A549 (cell line): ENCODE results near the gene CFAP410. TPM values are rescaled to one million over a fixed set of nuclear protein-coding genes. Genes with fewer than 3 reads are reported as not detected.

Experiments
- ATAC-seq, 2 experiments: fragments of 200-7000 bp in 1 of 2; fragments of >200 bp in 1 of 2; cut with Nextera tagmentation in 1 of 2; cut with Tn5 transposase in 1 of 2; 3 replicates each; pipeline versions ENCODE4 v1.8.0 to v1.9.1; 2018 to 2020; ENCODE audit warnings: mild to moderate bottlenecking in 1 of 2, moderate library complexity in 1 of 2
- CTCF ChIA-PET: fragments of 300-600 bp; sonication (Branson Sonifier 250); formaldehyde crosslinking; extraction: SDS; loops from one replicate; lab custom pipeline; 2021; ENCODE audit warnings: antibody characterized with exemption, inconsistent platforms; lab: Yijun Ruan, JAX
- POLR2A ChIA-PET: fragments of 350-600 bp; formaldehyde crosslinking; extraction: SDS; loops from one replicate; lab custom pipeline; 2021; ENCODE audit warnings: antibody characterized with exemption, inconsistent platforms; lab: Yijun Ruan, JAX
- DNase-seq, 2 experiments: peaks; one replicate each; pipeline versions ENCODE4 v3.0.0 to v3.0.0-alpha.2; 2011 to 2016; ENCODE audit warnings: low read depth in 1 of 2, low spot score in 1 of 2
- FAIRE-seq: peaks from 2 replicates; lab custom pipeline; 2011; peaks lifted over from hg19 to GRCh38; lab: Jason Lieb, UNC
- H3K27ac ChIP-seq, 2 experiments: fragments of >200 bp; sonication (Bioruptor Twin); formaldehyde crosslinking; 3 replicates each; pipeline ENCODE4 v1.5.1; 2016 to 2017
- H3K4me1 ChIP-seq: fragments of >200 bp; sonication (Bioruptor Twin); formaldehyde crosslinking; 3 replicates; pipeline ENCODE4 v1.6.1; 2016
- H3K4me2 ChIP-seq: fragments of >200 bp; sonication (Bioruptor Twin); formaldehyde crosslinking; 3 replicates; pipeline ENCODE4 v1.6.1; 2016
- H3K4me3 ChIP-seq: fragments of >200 bp; sonication (Bioruptor Twin); formaldehyde crosslinking; 3 replicates; pipeline ENCODE4 v1.5.1; 2016
- H3K9me3 ChIP-seq: fragments of >200 bp; sonication (Bioruptor Twin); formaldehyde crosslinking; 3 replicates; pipeline ENCODE4 v1.6.1; 2016
- BHLHE40 ChIP-seq: IDR thresholded peaks from 2 replicates; pipeline ENCODE4 v1.6.1; 2012; ENCODE audit warnings: low read depth, low read length, inconsistent platforms
- CBX2 ChIP-seq: fragments of 200-600 bp; sonication (generic); IDR thresholded peaks from 2 replicates; pipeline ENCODE4 v1.6.1; 2016; ENCODE audit warnings: low read depth, mild to moderate bottlenecking, borderline replicate concordance
- CBX8 ChIP-seq: fragments of 200-600 bp; sonication (generic); IDR thresholded peaks from 2 replicates; pipeline ENCODE4 v1.6.1; 2016
- CEBPB ChIP-seq, 2 experiments: fragments of >200 bp in 1 of 2; sonication (Bioruptor Twin) in 1 of 2; formaldehyde crosslinking in 1 of 2; IDR thresholded peaks; 2 replicates each; pipeline ENCODE4 v1.6.1; 2012 to 2016
- CHD4 ChIP-seq: fragments of 200-600 bp; sonication (generic); IDR thresholded peaks from 2 replicates; pipeline ENCODE4 v1.6.1; 2016; ENCODE audit warnings: antibody characterized with exemption, mild to moderate bottlenecking, borderline replicate concordance
- EHF ChIP-seq: fragments of 250-450 bp; sonication (Bioruptor Pico); IDR thresholded peaks from 2 replicates; pipeline ENCODE4 v1.5.0; 2020; ENCODE audit warnings: mild to moderate bottlenecking
- EP300 ChIP-seq, 2 experiments: fragments of >200 bp; sonication (Bioruptor Twin); formaldehyde crosslinking; IDR thresholded peaks; 2 replicates in 1 of 2; 3 replicates in 1 of 2; pipeline ENCODE4 v1.6.1; 2016 to 2017
- ESRRA ChIP-seq: fragments of 150-350 bp; IDR thresholded peaks from 2 replicates; pipeline ENCODE4 v1.6.1; 2014; ENCODE audit warnings: mild to moderate bottlenecking, low read length, borderline replicate concordance
- FOSB ChIP-seq: fragments of 250-450 bp; sonication (Bioruptor Pico); IDR thresholded peaks from 2 replicates; pipeline ENCODE4 v1.5.0; 2020; ENCODE audit warnings: mild to moderate bottlenecking, moderate library complexity
- FOSL2 ChIP-seq, 2 experiments: fragments of 450-650 bp in 1 of 2; fragments of >200 bp in 1 of 2; sonication (Bioruptor Twin) in 1 of 2; formaldehyde crosslinking; IDR thresholded peaks; 2 replicates each; pipeline versions ENCODE4 v1.5.0 to v1.6.1; 2016 to 2020; ENCODE audit warnings: mild to moderate bottlenecking in 1 of 2, moderate library complexity in 1 of 2
- GATA3 ChIP-seq: IDR thresholded peaks from 2 replicates; pipeline ENCODE4 v1.6.1; 2012; ENCODE audit warnings: borderline replicate concordance
- HES2 ChIP-seq: fragments of >200 bp; sonication (Bioruptor Twin); formaldehyde crosslinking; IDR thresholded peaks from 2 replicates; pipeline ENCODE4 v1.6.1; 2016
- HMGXB4 ChIP-seq: fragments of 250-450 bp; sonication (Bioruptor Pico); IDR thresholded peaks from 2 replicates; pipeline ENCODE4 v1.5.0; 2021; ENCODE audit warnings: mild to moderate bottlenecking, moderate library complexity, borderline replicate concordance
- HOXB13 ChIP-seq: fragments of 250-450 bp; sonication (Bioruptor Pico); IDR thresholded peaks from 2 replicates; pipeline ENCODE4 v1.5.0; 2020; ENCODE audit warnings: low read depth, mild to moderate bottlenecking, moderate library complexity
- HOXB5 ChIP-seq: fragments of 250-450 bp; sonication (Bioruptor Pico); IDR thresholded peaks from 2 replicates; pipeline ENCODE4 v1.5.0; 2020; ENCODE audit warnings: mild to moderate bottlenecking, moderate library complexity
- MAFK ChIP-seq: fragments of 450-650 bp; IDR thresholded peaks from 2 replicates; pipeline ENCODE4 v1.6.1; 2014; ENCODE audit not compliant: partially characterized antibody
- MAZ ChIP-seq: fragments of 150-350 bp; IDR thresholded peaks from 2 replicates; pipeline ENCODE4 v1.6.1; 2014; ENCODE audit warnings: antibody characterized with exemption, low read depth, low read length, borderline replicate concordance
- NFE2L2 ChIP-seq: fragments of 150-350 bp; conservative IDR thresholded peaks from 2 replicates; pipeline ENCODE4 v1.6.1; 2014; ENCODE audit warnings: low read length
- NR3C1 ChIP-seq: fragments of >200 bp; sonication (Bioruptor Twin); formaldehyde crosslinking; IDR thresholded peaks from 3 replicates; pipeline ENCODE4 v1.6.1; 2017
- PBX3 ChIP-seq: IDR thresholded peaks from 2 replicates; pipeline ENCODE4 v1.6.1; 2012
- PHF8 ChIP-seq: fragments of 200-600 bp; sonication (generic); IDR thresholded peaks from 2 replicates; pipeline ENCODE4 v1.6.1; 2016; ENCODE audit warnings: low read depth, mild to moderate bottlenecking, antibody characterized with exemption, moderate library complexity, borderline replicate concordance
- POLR2A ChIP-seq: IDR thresholded peaks from 2 replicates; pipeline ENCODE4 v1.6.1; 2012; ENCODE audit warnings: mild to moderate bottlenecking, low read length
- POLR2AphosphoS2 ChIP-seq: conservative IDR thresholded peaks from 2 replicates; pipeline ENCODE4 v1.6.1; 2012; ENCODE audit warnings: low read length, improper control_type of control experiment, inconsistent platforms
- RCOR1 ChIP-seq: fragments of 150-350 bp; IDR thresholded peaks from 2 replicates; pipeline ENCODE4 v1.6.1; 2014; ENCODE audit warnings: antibody characterized with exemption, low read length, low read depth
- TP53 ChIP-seq: fragments of 250-450 bp; sonication (Bioruptor Pico); IDR thresholded peaks from 2 replicates; pipeline ENCODE4 v1.5.0; 2021; ENCODE audit warnings: mild to moderate bottlenecking, moderate library complexity
- ZC3H11A ChIP-seq: fragments of 450-650 bp; IDR thresholded peaks from 2 replicates; pipeline ENCODE4 v1.6.1; 2014; ENCODE audit warnings: antibody characterized with exemption, mild to moderate bottlenecking
- ZFP36 ChIP-seq: fragments of 450-650 bp; IDR thresholded peaks from 2 replicates; pipeline ENCODE4 v1.6.1; 2014; ENCODE audit warnings: borderline replicate concordance; ENCODE audit not compliant: partially characterized antibody
- ZNF302 ChIP-seq: fragments of 250-450 bp; sonication (Bioruptor Pico); IDR thresholded peaks from 2 replicates; pipeline ENCODE4 v1.9.0; 2021; ENCODE audit warnings: inconsistent platforms, mild to moderate bottlenecking, moderate library complexity
- ZSCAN20 ChIP-seq: fragments of 250-450 bp; sonication (Bioruptor Pico); IDR thresholded peaks from 2 replicates; pipeline ENCODE4 v1.8.0; 2022; ENCODE audit warnings: mild to moderate bottlenecking, moderate library complexity
- WGBS: methylation state at CpG from one replicate; pipeline ENCODE4 v1.1.6; 2017; ENCODE audit errors: missing lambda C conversion rate; 5-methylcytosine and 5-hydroxymethylcytosine counted together
- polyA plus RNA-seq, 4 experiments: library from polyadenylated mRNA; depleted of rRNA in 3 of 4; stranded (reverse); fragments of >200 nt; fragmentation: RNase III in 1 of 4; extraction: RNeasy Plus Mini Kit Qiagen cat#74134 plus additional on column Dnase treatment in 1 of 4; gene quantifications; 2 replicates in 3 of 4; 3 replicates in 1 of 4; pipeline ENCODE4 v1.2.3, GENCODE V29; 2011 to 2017

CFAP410 gene
- polyA plus RNA-seq, 2 of the 4 experiments (the other 2 are of a cell fraction), result 3.2 to 7.1 TPM

- CTCF ChIA-PET, result interaction anchor here (0.6 to 1.2 kb wide), 3 partner anchors 8 to 167 kb away, joined by 3 to 4 read pairs (median 3); no protein-coding TSS in a partner anchor
- ATAC-seq (no peak), DNase-seq (no peak), FAIRE-seq (no peak)
- Histone ChIP-seq H3K4me3 (no peak overlapping the region), H3K4me2 (no peak overlapping the region), H3K4me1 (no peaks in the 10 kb centered on the region), H3K27ac (no peak overlapping the region), H3K9me3 (no peaks in the 10 kb centered on the region)
- POLR2A ChIA-PET, result no interaction called here
- TF ChIP-seq ZFP36 (no peak), ZNF302 (CRISPR knock-in tag) (no peak), FOSB (CRISPR knock-in tag) (no peak), ZSCAN20 (CRISPR knock-in tag) (no peak), FOSL2 (IDR thresholded peaks at IDR 0.05) (no peak), FOSL2 (CRISPR knock-in tag; IDR thresholded peaks at IDR 0.05) (no peak), BHLHE40 (no peak), CBX2 (no peak), HMGXB4 (CRISPR knock-in tag) (no peak), MAZ (no peak), PHF8 (no peak), CBX8 (no peak), POLR2A (no peak), RCOR1 (no peak), HES2 (no peak), EHF (CRISPR knock-in tag) (no peak), NR3C1 (no peak), ESRRA (no peak), GATA3 (no peak), ZC3H11A (no peak)
- 87% methylated on average over 6 of the region's 26 CpGs for WGBS
These were observed 4.7 kb downstream of the CFAP410 start for GRCh38 chr21:44334329-44335030.

- Histone ChIP-seq H3K4me3 (no peak overlapping the region), H3K4me2 (no peak overlapping the region), H3K27ac (no peak overlapping the region), H3K9me3 (no peaks in the 10 kb centered on the region)
- CTCF ChIA-PET, result interaction anchor here (0.6 to 1.2 kb wide), 2 partner anchors 38 to 39 kb away, joined by 3 read pairs; no protein-coding TSS in a partner anchor
- POLR2A ChIA-PET, result no interaction called here
- TF ChIP-seq NFE2L2, result no peak
- no peak for TF ChIP-seq HOXB13 (CRISPR knock-in tag)
- TF ChIP-seq PHF8, result no peak
- TF ChIP-seq CEBPB (IDR thresholded peaks at IDR 0.05), result no peak
- TF ChIP-seq EP300 (IDR thresholded peaks at IDR 0.05), result no peak
- no peak for TF ChIP-seq TP53 (CRISPR knock-in tag)
- no peak for TF ChIP-seq PBX3
- no peak for TF ChIP-seq CBX2
- TF ChIP-seq HOXB5 (CRISPR knock-in tag), result no peak
- no peak for TF ChIP-seq CHD4
- TF ChIP-seq POLR2AphosphoS2, result no peak
- TF ChIP-seq MAFK, result no peak
- TF ChIP-seq, all 56 proteins: peak for 0
- 76% methylated on average over 13 of the region's 45 CpGs for WGBS
- no peaks in the 10 kb centered on the region for H3K4me1 ChIP-seq
- no peak for FAIRE-seq
- no peak for DNase-seq
- ATAC-seq, result no peak
These were observed 5.5 kb downstream of the CFAP410 start for GRCh38 chr21:44333509-44334328.
